ENCODE data around the gene PDLIM1.

Gene PDLIM1

GRCh38 chr10:95225136-95225535, 65.7 kb downstream of the PDLIM1 start:
- H3K36me3 ChIP-seq (ENCODE audit: control insufficient read depth, insufficient read depth, low read length): no peaks in the 10 kb centered on the region
- no peak overlapping the region for H3K4me2 ChIP-seq (ENCODE audit: low read length)
- no peak for TF ChIP-seq CTCF (IDR thresholded peaks at IDR 0.05)

GRCh38 chr10:95221124-95221523, 69.7 kb downstream of the PDLIM1 start:
- Histone ChIP-seq H3K27me3 (ENCODE audit: control insufficient read depth, insufficient read depth, low read length) (no peaks in the 10 kb centered on the region), H3K9ac (no peak overlapping the region), H3K79me2 (peaks cover 3% of the 10 kb centered on the region), H3K4me2 (ENCODE audit: low read length) (no peak overlapping the region), H3K4me3 (ENCODE audit: low read depth, low read length) (no peak overlapping the region), H3K4me1 (no peaks in the 10 kb centered on the region), H2AFZ (no peak overlapping the region), H3K36me3 (ENCODE audit: control insufficient read depth, insufficient read depth, low read length) (no peaks in the 10 kb centered on the region), H3K9me3 (ENCODE audit: control insufficient read depth, low read length) (no peaks in the 10 kb centered on the region), H3K27ac (no peak overlapping the region)
- TF ChIP-seq CTCF (IDR thresholded peaks at IDR 0.05): no peak

More at GRCh38 chr10:95225136-95225535, 65.7 kb downstream of the PDLIM1 start:
- Histone ChIP-seq H3K27me3 (ENCODE audit: control insufficient read depth, insufficient read depth, low read length) (no peaks in the 10 kb centered on the region), H3K9ac (no peak overlapping the region), H2AFZ (no peak overlapping the region), H3K9me3 (ENCODE audit: control insufficient read depth, low read length) (no peaks in the 10 kb centered on the region), H3K79me2 (peaks cover 3% of the 10 kb centered on the region), H3K4me1 (peaks cover 5% of the 10 kb centered on the region), H3K4me3 (ENCODE audit: low read depth, low read length) (no peak overlapping the region), H3K27ac (no peak overlapping the region)

GRCh38 chr10:95220539-95220938, 70.3 kb downstream of the PDLIM1 start:
- no peaks in the 10 kb centered on the region for H3K36me3 ChIP-seq (ENCODE audit: control insufficient read depth, insufficient read depth, low read length)
- no peaks in the 10 kb centered on the region for H3K9me3 ChIP-seq (ENCODE audit: control insufficient read depth, low read length)
- H3K79me2 ChIP-seq: peaks cover 3% of the 10 kb centered on the region
- H3K4me3 ChIP-seq (ENCODE audit: low read depth, low read length): no peak overlapping the region
- H3K9ac ChIP-seq: no peak overlapping the region
- no peak for TF ChIP-seq CTCF (IDR thresholded peaks at IDR 0.05)
- H3K27me3 ChIP-seq (ENCODE audit: control insufficient read depth, insufficient read depth, low read length): no peaks in the 10 kb centered on the region
- H2AFZ ChIP-seq: no peak overlapping the region
- no peaks in the 10 kb centered on the region for H3K4me1 ChIP-seq
- no peak overlapping the region for H3K27ac ChIP-seq
- H3K4me2 ChIP-seq (ENCODE audit: low read length): no peak overlapping the region

- Histone ChIP-seq H3K4me3 (ENCODE audit: low read depth, low read length) (no peak overlapping the region), H2AFZ (no peak overlapping the region), H3K4me2 (ENCODE audit: low read length) (no peak overlapping the region), H3K79me2 (no peaks in the 10 kb centered on the region), H3K9ac (no peak overlapping the region), H3K27me3 (ENCODE audit: control insufficient read depth, insufficient read depth, low read length) (no peaks in the 10 kb centered on the region), H3K9me3 (ENCODE audit: control insufficient read depth, low read length) (no peaks in the 10 kb centered on the region), H3K4me1 (no peaks in the 10 kb centered on the region), H3K27ac (no peak overlapping the region), H3K36me3 (ENCODE audit: control insufficient read depth, insufficient read depth, low read length) (no peaks in the 10 kb centered on the region)
- TF ChIP-seq CTCF (IDR thresholded peaks at IDR 0.05): no peak
Observed at GRCh38 chr10:95217476-95217875, 73.3 kb downstream of the PDLIM1 start.

- Histone ChIP-seq H3K4me3 (ENCODE audit: low read depth, low read length) (no peak overlapping the region), H3K9me3 (ENCODE audit: control insufficient read depth, low read length) (no peaks in the 10 kb centered on the region), H2AFZ (no peak overlapping the region), H3K79me2 (no peaks in the 10 kb centered on the region), H3K27ac (no peak overlapping the region), H3K4me1 (no peaks in the 10 kb centered on the region), H3K4me2 (ENCODE audit: low read length) (no peak overlapping the region), H3K27me3 (ENCODE audit: control insufficient read depth, insufficient read depth, low read length) (no peaks in the 10 kb centered on the region), H3K9ac (no peak overlapping the region), H3K36me3 (ENCODE audit: control insufficient read depth, insufficient read depth, low read length) (no peaks in the 10 kb centered on the region)
- no peak for TF ChIP-seq CTCF (IDR thresholded peaks at IDR 0.05)
Observed at GRCh38 chr10:95214793-95215192, 76.0 kb downstream of the PDLIM1 start.

All from parathyroid adenoma (tissue), 2 donors.